HCT116 (cell line): ENCODE data around the gene C2CD3. TPM values are rescaled to one million over a fixed set of nuclear protein-coding genes. Genes with fewer than 3 reads are reported as not detected.

Experiments
- ATAC-seq: fragments of 200-7000 bp; cut with Tn5 transposase; 2 replicates; pipeline ENCODE4 v1.9.1; 2020; ENCODE audit warnings: mild to moderate bottlenecking, moderate library complexity
- BruUV-seq: library from RNA; stranded (reverse); fragments of 400-500 nt; replicated peaks from 2 replicates; lab custom pipeline; 2021; lab: Mats Ljungman, UMichigan
- CTCF ChIA-PET: fragments of 300-600 bp; sonication (Branson Sonifier 250); formaldehyde crosslinking; loops from one replicate; lab custom pipeline; 2021; ENCODE audit warnings: antibody characterized with exemption; lab: Charles Lee
- POLR2A ChIA-PET: fragments of 300-600, 350-600 bp; sonication (Branson Sonifier 250); formaldehyde crosslinking; loops from one replicate; lab custom pipeline; 2021; ENCODE audit warnings: antibody characterized with exemption; lab: Charles Lee
- RAD21 ChIA-PET, 2 experiments: fragments of 300-600 bp; sonication (Branson Sonifier 250); formaldehyde crosslinking; loops; one replicate each; lab custom pipeline; 2023; ENCODE audit warnings: low total read pairs in 2 of 2; ENCODE audit not compliant: uncharacterized antibody in 2 of 2, unreplicated experiment in 2 of 2, low non-redundant PET in 1 of 2; lab: Charles Lee
- DNase-seq: peaks from one replicate; pipeline ENCODE4 v3.0.0-alpha.2; 2010; ENCODE audit warnings: low read depth, low spot score
- H2AFZ ChIP-seq: fragments of 200-600 bp; shearing (Covaris generic), sonication (generic); 2 replicates; pipeline ENCODE4 v1.6.1; 2017; ENCODE audit warnings: low read depth, mixed run types, mixed read lengths, antibody characterized with exemption, low read length; ENCODE audit not compliant: poor library complexity, severe bottlenecking
- H3K27ac ChIP-seq: 2 replicates; pipeline ENCODE4 v1.5.1; 2012; ENCODE audit warnings: low read depth, low read length
- H3K27me3 ChIP-seq: fragments of 200-600 bp; sonication (generic); 2 replicates; pipeline ENCODE4 v1.6.1; 2016; ENCODE audit warnings: mixed run types, low read length, mixed read lengths; ENCODE audit not compliant: insufficient read depth
- H3K36me3 ChIP-seq, 2 experiments: fragments of 200-500 bp in 1 of 2; fragments of 200-600 bp in 1 of 2; sonication (Bioruptor generic) in 1 of 2; sonication (generic) in 1 of 2; 2 replicates each; pipeline versions ENCODE4 v1.5.1 to v1.6.1; 2014 to 2016; ENCODE audit warnings: low read length in 2 of 2, inconsistent platforms in 1 of 2, mixed read lengths in 1 of 2, mixed run types in 1 of 2; ENCODE audit not compliant: insufficient read depth in 2 of 2, control insufficient read depth in 1 of 2
- H3K4me1 ChIP-seq, 2 experiments: fragments of 200-600 bp in 1 of 2; sonication (generic) in 1 of 2; 2 replicates each; pipeline versions ENCODE4 v1.5.1 to v1.6.1; 2012 to 2017; ENCODE audit warnings: low read length in 2 of 2, inconsistent platforms in 1 of 2, mild to moderate bottlenecking in 1 of 2, mixed read lengths in 1 of 2, mixed run types in 1 of 2, moderate library complexity in 1 of 2; ENCODE audit not compliant: insufficient read depth in 2 of 2, control insufficient read depth in 1 of 2
- H3K4me2 ChIP-seq: fragments of 200-600 bp; sonication (generic); 2 replicates; pipeline ENCODE4 v1.6.1; 2017; ENCODE audit warnings: mixed run types, low read length, mixed read lengths
- H3K4me3 ChIP-seq, 2 experiments: fragments of 200-600 bp in 1 of 2; sonication (generic) in 1 of 2; replicated peaks in 1 of 2; 2 replicates each; pipeline ENCODE4 v1.5.1; 2011 to 2016; ENCODE audit warnings: low read length in 2 of 2, control low read depth in 1 of 2, low read depth in 1 of 2, mild to moderate bottlenecking in 1 of 2, mixed read lengths in 1 of 2, mixed run types in 1 of 2
- H3K79me2 ChIP-seq: fragments of 200-600 bp; sonication (generic); 2 replicates; pipeline ENCODE4 v1.6.1; 2017; ENCODE audit warnings: mild to moderate bottlenecking, mixed run types, low read length, moderate library complexity, mixed read lengths; ENCODE audit not compliant: insufficient read depth
- H3K9ac ChIP-seq: fragments of 200-600 bp; sonication (generic); 2 replicates; pipeline ENCODE4 v1.6.1; 2016; ENCODE audit warnings: low read length, mixed read lengths
- H3K9me2 ChIP-seq: fragments of 200-600 bp; sonication (generic), shearing (Covaris generic); 2 replicates; pipeline ENCODE4 v1.6.1; 2017; ENCODE audit warnings: mixed run types, mild to moderate bottlenecking, moderate library complexity; ENCODE audit not compliant: insufficient read depth
- H3K9me3 ChIP-seq, 2 experiments: fragments of 200-500 bp in 1 of 2; fragments of 200-600 bp in 1 of 2; sonication (Bioruptor generic) in 1 of 2; sonication (generic) in 1 of 2; 2 replicates each; pipeline ENCODE4 v1.6.1; 2014 to 2017; ENCODE audit warnings: low read length in 2 of 2, mixed read lengths in 2 of 2, inconsistent platforms in 1 of 2, low read depth in 1 of 2, mild to moderate bottlenecking in 1 of 2, mixed run types in 1 of 2, moderate library complexity in 1 of 2; ENCODE audit not compliant: control insufficient read depth in 1 of 2, insufficient read depth in 1 of 2
- H4K20me1 ChIP-seq: fragments of 200-600 bp; sonication (generic), shearing (Covaris generic); 2 replicates; pipeline ENCODE4 v1.6.1; 2017; ENCODE audit warnings: mixed run types, mild to moderate bottlenecking, moderate library complexity; ENCODE audit not compliant: insufficient read depth
- CBX3 ChIP-seq: IDR thresholded peaks from 2 replicates; pipeline ENCODE4 v1.6.1; 2012; ENCODE audit warnings: low read depth
- CEBPB ChIP-seq: IDR thresholded peaks from 2 replicates; pipeline ENCODE4 v1.6.1; 2012; ENCODE audit warnings: low read depth
- EZH2phosphoT487 ChIP-seq: fragments of 200-600 bp; IDR thresholded peaks from 2 replicates; pipeline ENCODE4 v1.6.1; 2018; ENCODE audit warnings: antibody characterized with exemption, borderline replicate concordance
- MAX ChIP-seq: IDR thresholded peaks from 2 replicates; pipeline ENCODE4 v1.6.1; 2012
- POLR2A ChIP-seq: IDR thresholded peaks from 2 replicates; pipeline ENCODE4 v1.7.0; 2011; ENCODE audit warnings: borderline replicate concordance; ENCODE audit not compliant: insufficient read depth, insufficient read length; ENCODE audit errors: extremely low read depth
- POLR2AphosphoS5 ChIP-seq: IDR thresholded peaks from 2 replicates; pipeline ENCODE4 v1.6.1; 2011; ENCODE audit warnings: mild to moderate bottlenecking, low read depth, low read length, moderate library complexity
- REST ChIP-seq: IDR thresholded peaks from 2 replicates; pipeline ENCODE4 v1.6.1; 2012; ENCODE audit warnings: low read depth
- SP1 ChIP-seq: IDR thresholded peaks from 2 replicates; pipeline ENCODE4 v1.6.1; 2012; ENCODE audit warnings: low read depth
- TCF7L2 ChIP-seq: IDR thresholded peaks from 2 replicates; pipeline ENCODE4 v1.7.0; 2011; ENCODE audit warnings: borderline replicate concordance, inconsistent platforms; ENCODE audit not compliant: insufficient read depth, insufficient read length; ENCODE audit errors: extremely low read depth
- ZNF274 ChIP-seq: fragments of 200-500 bp; sonication (Bioruptor generic); IDR thresholded peaks from 2 replicates; pipeline ENCODE4 v1.6.1; 2014; ENCODE audit warnings: mild to moderate bottlenecking, low read depth, low read length, inconsistent platforms
- intact Hi-C: fragments of 100-400 bp; cut with micrococcal nuclease; formaldehyde crosslinking; loops from 2 replicates; pipeline ENCODE4 v1.10.0; 2022
- total RNA-seq: library from RNA; stranded (reverse); gene quantifications from one replicate; pipeline ENCODE4 v1.2.1, GENCODE V29; 2021; ENCODE audit not compliant: unreplicated experiment

Gene C2CD3
- total RNA-seq, 1 experiment from 2014 or later: 30.6 TPM

- Histone ChIP-seq H3K9me2 (peaks cover 7% of the 10 kb centered on the region; the same call in 1 of the 2 replicates), H3K4me3 (no peak overlapping the region), H3K79me2 (peaks cover 34% of the 10 kb centered on the region), H3K9me3 (no peaks in the 10 kb centered on the region), H3K36me3 (peaks cover 4 to 8% of the 10 kb centered on the region in 2 experiments; a peak in 2 of 4 replicates), H3K4me2 (no peak overlapping the region), H3K27me3 (no peaks in the 10 kb centered on the region)
- CTCF ChIA-PET: no interaction called here
- intact Hi-C loops: no loop called here
- no peak for TF ChIP-seq EZH2phosphoT487
- TF ChIP-seq ZNF274: no peak
- TF ChIP-seq CBX3: no peak
- TF ChIP-seq MAX: no peak
- TF ChIP-seq CEBPB: no peak
- no peak for TF ChIP-seq SP1
- TF ChIP-seq TCF7L2: no peak
- no peak for TF ChIP-seq POLR2A
- TF ChIP-seq REST: no peak
- TF ChIP-seq POLR2AphosphoS5: no peak
- TF ChIP-seq, all 23 proteins: peak for 0
- no peak for DNase-seq
- ChIA-PET POLR2A (interaction anchor here (0.7 to 1.1 kb wide), 2 partner anchors 11 to 13 kb away, joined by 3 read pairs; partner anchors contain the start of genes C2CD3 and PPME1), RAD21 (no interaction called here)
- ATAC-seq: no peak
- H3K9ac ChIP-seq: no peak overlapping the region
- no TSS peak for BruUV-seq
- H3K27ac ChIP-seq: no peak overlapping the region
- H4K20me1 ChIP-seq: no peaks in the 10 kb centered on the region
- H3K4me1 ChIP-seq: peaks cover 0 to 6% of the 10 kb centered on the region in 2 experiments; a peak in 2 of 4 replicates
- H2AFZ ChIP-seq: no peak overlapping the region
These were observed 11.2 kb downstream of the C2CD3 start for GRCh38 chr11:74159642-74160041.
